PC-3 (cell line): ENCODE data around the gene TEKTIP1. TPM values are rescaled to one million over a fixed set of nuclear protein-coding genes. Genes with fewer than 3 reads are reported as not detected.

Experiments
- ATAC-seq: fragments of 200-7000 bp; cut with Tn5 transposase; 2 replicates; pipeline ENCODE4 v1.9.1; 2020; ENCODE audit warnings: mild to moderate bottlenecking, moderate library complexity
- BruUV-seq: library from RNA; stranded (reverse); fragments of 400-500 nt; replicated peaks from 2 replicates; lab custom pipeline; 2021; lab: Mats Ljungman, UMichigan
- CTCF ChIA-PET: fragments of 300-600 bp; sonication (Branson Sonifier 250); formaldehyde crosslinking; loops from one replicate; lab custom pipeline; 2022; ENCODE audit warnings: antibody characterized with exemption; lab: Charles Lee
- POLR2A ChIA-PET: fragments of 300-600 bp; sonication (Branson Sonifier 250); formaldehyde crosslinking; loops from one replicate; lab custom pipeline; 2022; ENCODE audit warnings: antibody characterized with exemption; ENCODE audit not compliant: unreplicated experiment; lab: Charles Lee
- DNase-seq: peaks from one replicate; pipeline ENCODE4 v3.0.0-alpha.2; 2015
- H2AFZ ChIP-seq: fragments of 300-600 bp; sonication (generic); 2 replicates; pipeline ENCODE4 v1.6.0; 2016; ENCODE audit warnings: antibody characterized with exemption, low read length
- H3F3A ChIP-seq: fragments of 300-600 bp; sonication (generic); one replicate; pipeline ENCODE4 v1.6.0; 2017; ENCODE audit warnings: antibody characterized with exemption, low read length, control low read depth, mild to moderate bottlenecking; ENCODE audit not compliant: unreplicated experiment
- H3K27ac ChIP-seq: fragments of 300-600 bp; sonication (generic); 2 replicates; pipeline ENCODE4 v1.5.1; 2016; ENCODE audit warnings: mild to moderate bottlenecking, low read length
- H3K27me3 ChIP-seq: fragments of 300-600 bp; sonication (generic); 2 replicates; pipeline ENCODE4 v1.6.1; 2016; ENCODE audit warnings: low read length, mixed read lengths
- H3K36me3 ChIP-seq: fragments of 300-600 bp; sonication (generic); 2 replicates; pipeline ENCODE4 v1.6.1; 2016; ENCODE audit warnings: low read depth, mixed run types, low read length, mixed read lengths
- H3K4me1 ChIP-seq: fragments of 300-600 bp; sonication (generic); 2 replicates; pipeline ENCODE4 v1.5.1; 2016; ENCODE audit warnings: low read length; ENCODE audit not compliant: insufficient read depth
- H3K4me2 ChIP-seq: fragments of 300-600 bp; sonication (generic); 2 replicates; pipeline ENCODE4 v1.6.0; 2016; ENCODE audit warnings: low read length
- H3K4me3 ChIP-seq: fragments of 300-600 bp; sonication (generic); 2 replicates; pipeline ENCODE4 v1.5.1; 2016; ENCODE audit warnings: mild to moderate bottlenecking, low read length, mixed read lengths
- H3K79me2 ChIP-seq: fragments of 300-600 bp; sonication (generic); 2 replicates; pipeline ENCODE4 v1.6.1; 2017; ENCODE audit warnings: low read length, mixed read lengths
- H3K9ac ChIP-seq: fragments of 300-600 bp; sonication (generic); 2 replicates; pipeline ENCODE4 v1.6.0; 2016; ENCODE audit warnings: mild to moderate bottlenecking, low read length
- H3K9me2 ChIP-seq: fragments of 300-600 bp; sonication (generic); replicated peaks from 2 replicates; pipeline ENCODE4 v1.6.1; 2016; ENCODE audit warnings: mixed run types, low read length, mixed read lengths
- H3K9me3 ChIP-seq: fragments of 300-600 bp; sonication (generic); 2 replicates; pipeline ENCODE4 v1.6.1; 2016; ENCODE audit warnings: low read length, mixed read lengths
- H4K20me1 ChIP-seq: fragments of 300-600 bp; sonication (generic); 2 replicates; pipeline ENCODE4 v1.6.1; 2016; ENCODE audit warnings: low read length, mixed read lengths
- CTCF ChIP-seq: fragments of 300-600 bp; sonication (generic); conservative IDR thresholded peaks from 2 replicates; pipeline ENCODE4 v1.5.1; 2017; ENCODE audit warnings: antibody characterized with exemption, low read depth, mild to moderate bottlenecking, low read length
- EZH2 ChIP-seq: fragments of 300-600 bp; sonication (generic); IDR thresholded peaks from one replicate; pipeline ENCODE4 v1.6.1; 2017; ENCODE audit warnings: antibody characterized with exemption, mild to moderate bottlenecking, low read length; ENCODE audit not compliant: unreplicated experiment
- EZH2phosphoT487 ChIP-seq: fragments of 300-600 bp; sonication (generic); IDR thresholded peaks from 2 replicates; pipeline ENCODE4 v1.6.1; 2018; ENCODE audit warnings: mild to moderate bottlenecking, antibody characterized with exemption, low read length, borderline replicate concordance
- intact Hi-C: fragments of 100-400 bp; cut with micrococcal nuclease; formaldehyde crosslinking; loops from 2 replicates; pipeline ENCODE4 v1.9.0; 2023
- total RNA-seq: library from RNA; depleted of rRNA; stranded (reverse); fragments of >200 nt; gene quantifications from 2 replicates; pipeline ENCODE4 v1.2.3, GENCODE V29; 2014

Gene TEKTIP1
- total RNA-seq, 1 experiment from 2014 or later = not detected

DNA sequence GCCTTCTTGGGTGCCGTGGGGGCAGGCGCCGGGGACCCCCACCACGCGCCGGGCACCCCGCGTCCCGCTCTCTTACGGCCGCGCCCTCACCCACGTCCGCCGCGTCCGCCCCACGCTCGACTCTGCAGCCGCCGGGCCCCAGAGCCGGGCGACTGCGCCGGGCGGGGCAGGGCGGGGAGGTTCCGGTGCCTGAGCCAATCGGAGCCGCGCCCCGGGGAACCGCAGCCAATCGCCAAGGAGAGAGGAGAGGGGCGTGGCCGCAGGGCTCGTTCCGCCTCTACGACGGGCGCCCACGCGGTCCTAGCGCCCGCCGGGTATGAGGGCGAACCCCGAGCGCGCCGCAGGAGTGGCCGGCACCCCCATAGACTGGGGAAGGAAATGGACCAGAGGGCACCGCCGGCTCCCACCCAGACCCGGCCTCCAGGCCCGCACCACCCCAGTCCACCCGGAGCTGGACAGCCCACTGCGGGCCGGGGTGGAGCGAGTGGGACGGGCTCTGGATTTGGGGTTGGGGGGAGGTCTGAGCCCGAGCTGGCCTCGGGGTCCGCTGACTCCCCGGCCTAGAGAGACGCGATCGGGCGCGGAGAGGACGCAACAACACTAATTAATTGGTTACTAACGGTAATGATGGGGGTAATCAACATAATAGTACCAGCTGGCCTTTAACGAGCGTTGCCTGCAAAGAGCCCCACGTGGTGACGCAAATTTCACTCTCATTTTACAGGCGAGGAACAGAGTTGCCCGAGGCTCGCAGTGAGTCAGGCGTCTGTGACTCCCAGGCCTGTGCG is 18.7 kb downstream of the TEKTIP1 start, which contains the start of gene MFSD12:
MFSD12 (minus strand) TSS at position 126 of the 788 bp plus-strand sequence. CDS start 183 bp downstream, outside the sequence.
- Histone ChIP-seq H3K79me2 (peaks cover 38% of the 10 kb centered on the region), H2AFZ (peak within 1 kb of the TSS; percentile 92), H3K27me3 (no peaks in the 10 kb centered on the region), H3F3A (no peaks in the 10 kb centered on the region), H4K20me1 (peaks cover 18% of the 10 kb centered on the region), H3K9me3 (no peaks in the 10 kb centered on the region), H3K4me3 (peak within 1 kb of the TSS; percentile 91), H3K4me2 (peak within 1 kb of the TSS; percentile 97), H3K27ac (peak within 1 kb of the TSS; percentile 91), H3K9ac (peak within 1 kb of the TSS; percentile 91), H3K4me1 (peaks cover 19% of the 10 kb centered on the region; the same call in 1 of the 2 replicates), H3K36me3 (no peaks in the 10 kb centered on the region), H3K9me2 (no peaks in the 10 kb centered on the region)
- TF ChIP-seq CTCF = no peak
- TF ChIP-seq EZH2phosphoT487 = no peak
- no peak for TF ChIP-seq EZH2
- POLR2A ChIA-PET = no interaction called here
- TSS peak; percentile 70 for BruUV-seq
- intact Hi-C loops = no loop called here
- CTCF ChIA-PET = interaction anchor here (0.5 kb wide), 1 partner anchor 756 kb away, joined by 5 read pairs; no protein-coding TSS in a partner anchor
- DNase-seq = peak; percentile 89
- ATAC-seq = peak; percentile 87

DNA sequence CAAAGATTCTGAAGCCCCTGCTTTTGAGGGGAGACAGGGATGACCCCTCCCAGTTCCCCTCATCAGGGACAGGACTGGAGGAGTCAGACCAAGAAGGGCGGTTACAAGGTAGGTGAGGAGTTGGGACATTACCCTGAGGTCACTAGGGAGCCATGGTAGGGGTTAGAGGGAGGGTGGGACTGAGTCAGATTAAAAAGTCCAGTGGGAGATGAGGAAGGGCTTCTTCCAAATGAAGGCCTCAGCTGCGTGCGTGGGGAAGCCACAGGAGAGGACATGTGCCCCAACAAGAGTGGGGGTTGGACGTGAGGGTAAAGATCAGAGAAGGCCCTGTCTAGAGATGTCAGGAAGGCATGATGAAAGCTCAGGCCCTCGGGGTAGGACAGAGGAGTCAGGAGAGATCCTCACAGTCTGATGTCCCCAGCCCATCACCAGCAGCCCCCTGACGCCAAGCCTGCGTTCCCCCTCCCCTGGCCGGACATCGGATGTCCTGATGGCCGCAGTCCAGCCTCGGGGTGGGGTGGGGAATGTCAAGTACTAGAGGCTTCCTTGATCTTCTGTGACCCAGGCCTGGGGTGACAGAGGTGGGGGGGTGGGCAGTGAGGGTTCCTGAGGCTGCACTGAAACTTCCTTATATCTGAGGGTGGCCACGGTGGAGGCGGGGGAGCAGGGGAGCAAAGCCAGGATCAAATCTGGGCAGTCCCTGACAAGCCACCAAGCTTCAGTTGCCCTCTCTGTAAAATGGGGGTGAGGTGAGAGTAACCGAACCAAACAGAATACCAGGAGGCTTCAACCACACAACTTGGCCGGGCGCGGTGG is 24.9 kb downstream of the TEKTIP1 start:
- TF ChIP-seq EZH2 = no peak
- TF ChIP-seq EZH2phosphoT487 = no peak
- TF ChIP-seq CTCF = no peak
- H3K27ac ChIP-seq = no peak overlapping the region
- ChIA-PET CTCF (no interaction called here), POLR2A (no interaction called here)
- H3K9me3 ChIP-seq = no peaks in the 10 kb centered on the region
- H3K27me3 ChIP-seq = no peaks in the 10 kb centered on the region
- no peak overlapping the region for H3K4me3 ChIP-seq
- no peak for DNase-seq
- no peaks in the 10 kb centered on the region for H4K20me1 ChIP-seq
- H3F3A ChIP-seq = no peaks in the 10 kb centered on the region
- H3K9me2 ChIP-seq = no peaks in the 10 kb centered on the region
- no peak overlapping the region for H3K9ac ChIP-seq
- H3K4me1 ChIP-seq = peaks cover 12% of the 10 kb centered on the region
- no peaks in the 10 kb centered on the region for H3K79me2 ChIP-seq
- ATAC-seq = no peak
- no peaks in the 10 kb centered on the region for H3K36me3 ChIP-seq
- no peak overlapping the region for H2AFZ ChIP-seq
- BruUV-seq = no TSS peak
- H3K4me2 ChIP-seq = no peak overlapping the region
- intact Hi-C loops = no loop called here
